Thyroid gland (tissue), 4 donors: Measurements from ENCODE around the gene WNK2. TPM values are rescaled to one million over a fixed set of nuclear protein-coding genes. Genes with fewer than 3 reads are reported as not detected.

ENCODE experiments used
- DNase-seq, 2 donors: peaks; one replicate each; pipeline ENCODE4 v3.0.0-alpha.2; 2019
- H3K27ac ChIP-seq, 3 donors: fragments of 200-600 bp; sonication (generic); 1 replicate in 2 of 3; 2 replicates in 1 of 3; pipeline ENCODE4 v1.5.1; 2016 to 2019; ENCODE audit warnings: mild to moderate bottlenecking in 1 of 3, moderate library complexity in 1 of 3
- H3K27me3 ChIP-seq: fragments of 200-600 bp; sonication (generic); one replicate; pipeline ENCODE4 v1.5.1; 2019
- H3K36me3 ChIP-seq, 2 donors: fragments of 200-600 bp; sonication (generic); one replicate each; pipeline ENCODE4 v1.5.1; 2016 to 2019
- H3K4me1 ChIP-seq, 2 donors: fragments of 200-600 bp; sonication (generic); one replicate each; pipeline ENCODE4 v1.5.1; 2017 to 2019
- H3K4me3 ChIP-seq, 3 donors: fragments of 200-600 bp; sonication (generic); replicated peaks in 1 of 3; 1 replicate in 2 of 3; 2 replicates in 1 of 3; pipeline ENCODE4 v1.5.1; 2016; ENCODE audit warnings: mild to moderate bottlenecking in 1 of 3
- H3K9me3 ChIP-seq: fragments of 200-600 bp; sonication (generic); one replicate; pipeline ENCODE4 v1.5.1; 2017
- POLR2A ChIP-seq, 2 donors: fragments of 450-650 bp; IDR thresholded peaks; one replicate each; pipeline ENCODE4 v1.6.1; 2017; ENCODE audit warnings: antibody characterized with exemption in 2 of 2, mild to moderate bottlenecking in 2 of 2, moderate library complexity in 1 of 2
- WGBS, 2 donors: methylation state at CpG; one replicate each; pipeline ENCODE4 v1.1.5; 2017; 5-methylcytosine and 5-hydroxymethylcytosine counted together
- intact Hi-C: fragments of 100-400 bp; cut with DNase I; formaldehyde crosslinking; loops from one replicate; pipeline ENCODE4 v1.15.1; 2023
- total RNA-seq, 4 donors: library from RNA; depleted of rRNA; stranded (reverse); fragments of >200 nt; gene quantifications; one replicate each; pipeline ENCODE4 v1.2.3, GENCODE V29; 2016
- TF ChIP-seq, protein P1 (sequence below), 6 experiments: fragments of 200-600 bp in 3 of 6; fragments of 450-650 bp in 3 of 6; sonication (generic) in 3 of 6; IDR thresholded peaks; one replicate each; pipeline ENCODE4 v1.5.1; 2016 to 2019; ENCODE audit warnings: antibody characterized with exemption in 6 of 6, mild to moderate bottlenecking in 2 of 6, inconsistent platforms in 1 of 6, moderate library complexity in 1 of 6

Gene WNK2
- total RNA-seq, 4 donors from 2014 or later = 0.94 to 8.5 (median 8.1) TPM

- Histone ChIP-seq H3K4me3 (no peak overlapping the region), H3K36me3 (no peaks in the 10 kb centered on the region), H3K4me1 (peaks cover 4% of the 10 kb centered on the region in 2 donors), H3K27ac (no peak overlapping the region), H3K27me3 (no peaks in the 10 kb centered on the region), H3K9me3 (no peaks in the 10 kb centered on the region)
- DNase-seq = no peak
- intact Hi-C loops = no loop called here
- 92 to 93% methylated on average over 2 to 15 of the region's 15 CpGs for WGBS, 2 donors
- TF ChIP-seq POLR2A (IDR thresholded peaks at IDR 0.05) = no peak
- TF ChIP-seq, protein P1, sequence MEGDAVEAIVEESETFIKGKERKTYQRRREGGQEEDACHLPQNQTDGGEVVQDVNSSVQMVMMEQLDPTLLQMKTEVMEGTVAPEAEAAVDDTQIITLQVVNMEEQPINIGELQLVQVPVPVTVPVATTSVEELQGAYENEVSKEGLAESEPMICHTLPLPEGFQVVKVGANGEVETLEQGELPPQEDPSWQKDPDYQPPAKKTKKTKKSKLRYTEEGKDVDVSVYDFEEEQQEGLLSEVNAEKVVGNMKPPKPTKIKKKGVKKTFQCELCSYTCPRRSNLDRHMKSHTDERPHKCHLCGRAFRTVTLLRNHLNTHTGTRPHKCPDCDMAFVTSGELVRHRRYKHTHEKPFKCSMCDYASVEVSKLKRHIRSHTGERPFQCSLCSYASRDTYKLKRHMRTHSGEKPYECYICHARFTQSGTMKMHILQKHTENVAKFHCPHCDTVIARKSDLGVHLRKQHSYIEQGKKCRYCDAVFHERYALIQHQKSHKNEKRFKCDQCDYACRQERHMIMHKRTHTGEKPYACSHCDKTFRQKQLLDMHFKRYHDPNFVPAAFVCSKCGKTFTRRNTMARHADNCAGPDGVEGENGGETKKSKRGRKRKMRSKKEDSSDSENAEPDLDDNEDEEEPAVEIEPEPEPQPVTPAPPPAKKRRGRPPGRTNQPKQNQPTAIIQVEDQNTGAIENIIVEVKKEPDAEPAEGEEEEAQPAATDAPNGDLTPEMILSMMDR (IDR thresholded peaks at IDR 0.05) = no peak
These were observed 46.7 kb downstream of the WNK2 start for GRCh38 chr9:93230601-93231000.

DNA sequence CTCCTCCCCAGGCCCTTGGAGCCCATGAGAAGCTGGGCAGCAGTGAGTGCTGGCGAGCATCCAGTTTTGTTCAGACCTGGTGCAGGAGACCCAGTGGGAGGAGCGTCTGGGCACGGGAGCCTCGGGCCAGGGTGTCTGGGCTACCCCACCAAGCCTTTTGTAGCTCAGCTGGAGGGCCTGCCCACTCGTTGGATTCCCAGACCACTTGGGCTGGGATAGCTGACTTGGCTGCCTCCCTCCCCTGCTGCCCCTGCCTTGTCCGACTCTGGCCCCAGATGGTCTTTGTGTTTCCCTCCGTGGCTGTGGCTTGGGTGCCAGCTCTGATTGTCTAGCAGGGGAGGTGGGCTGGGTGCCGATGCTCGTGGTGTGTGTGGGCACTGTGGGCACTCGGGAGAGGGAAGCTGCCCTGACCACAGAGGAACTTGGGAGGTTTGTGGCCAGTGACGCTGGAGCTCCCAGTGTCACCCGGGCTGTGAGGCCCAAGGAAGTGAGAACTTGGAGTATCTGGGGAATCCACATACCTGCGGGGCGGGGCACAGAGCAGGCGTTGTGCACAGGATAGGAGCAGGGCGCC, 47.3 kb downstream of the WNK2 start:
- peak; percentile 54 to 72 for DNase-seq
- Histone ChIP-seq H3K4me3 (no peak overlapping the region), H3K4me1 (peaks cover 4% of the 10 kb centered on the region in 2 donors), H3K36me3 (no peaks in the 10 kb centered on the region), H3K27me3 (no peaks in the 10 kb centered on the region), H3K27ac (no peak overlapping the region), H3K9me3 (no peaks in the 10 kb centered on the region)
- intact Hi-C loops = no loop called here
- TF ChIP-seq, protein P1 (IDR thresholded peaks at IDR 0.05) = no peak
- no peak for TF ChIP-seq POLR2A (IDR thresholded peaks at IDR 0.05)
- 42 to 58% methylated on average over 8 to 12 of the region's 16 CpGs for WGBS, 2 donors

- no peak for TF ChIP-seq POLR2A (IDR thresholded peaks at IDR 0.05)
- TF ChIP-seq, protein P1 (IDR thresholded peaks at IDR 0.05) = no peak
- peaks cover 4% of the 10 kb centered on the region in 2 donors for H3K4me1 ChIP-seq
- H3K27me3 ChIP-seq = no peaks in the 10 kb centered on the region
- H3K9me3 ChIP-seq = no peaks in the 10 kb centered on the region
- H3K4me3 ChIP-seq = no peak overlapping the region
- 82 to 96% methylated on average over 6 to 9 of the region's 10 CpGs for WGBS, 2 donors
- H3K27ac ChIP-seq = no peak overlapping the region
- no peak for DNase-seq
- intact Hi-C loops = no loop called here
- no peaks in the 10 kb centered on the region for H3K36me3 ChIP-seq
These were observed 47.8 kb downstream of the WNK2 start for GRCh38 chr9:93231716-93232115.

DNA sequence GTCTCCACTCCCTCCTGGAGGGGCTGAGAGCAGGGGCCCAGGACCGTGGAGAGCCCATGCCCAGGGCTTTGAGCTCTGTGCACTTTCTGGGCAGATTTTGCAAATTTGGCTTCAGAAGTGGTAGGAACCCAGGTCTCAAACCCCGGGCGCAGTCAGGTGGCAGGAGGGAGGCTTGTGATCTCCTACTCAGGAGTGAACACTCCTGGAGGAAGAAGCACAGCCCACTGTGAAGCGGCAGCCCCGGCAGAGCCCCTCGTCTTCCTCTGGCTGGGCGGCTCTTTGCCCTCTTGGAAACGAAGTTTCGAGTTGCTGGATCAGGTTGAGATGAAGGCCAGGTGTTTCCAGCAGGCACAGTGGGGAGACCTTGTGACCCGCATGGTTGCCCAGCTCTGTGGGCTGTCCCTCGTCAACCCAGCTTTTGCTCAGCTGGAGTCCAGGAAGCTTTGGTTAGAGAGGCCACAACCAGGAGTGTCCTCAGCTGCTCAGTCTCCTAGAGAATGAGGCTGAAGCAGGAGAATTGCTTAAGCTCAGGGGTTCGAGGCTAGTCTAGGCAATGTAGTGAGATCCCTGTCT, 48.5 kb downstream of the WNK2 start:
- Histone ChIP-seq H3K9me3 (no peaks in the 10 kb centered on the region), H3K4me3 (no peak overlapping the region), H3K4me1 (peaks cover 4% of the 10 kb centered on the region in 2 donors), H3K36me3 (no peaks in the 10 kb centered on the region), H3K27ac (no peak overlapping the region), H3K27me3 (no peaks in the 10 kb centered on the region)
- DNase-seq = no peak
- intact Hi-C loops = no loop called here
- WGBS, 2 donors = 82 to 90% methylated on average over 9 to 12 of the region's 12 CpGs
- TF ChIP-seq, protein P1 (IDR thresholded peaks at IDR 0.05) = no peak
- TF ChIP-seq POLR2A (IDR thresholded peaks at IDR 0.05) = no peak

- Histone ChIP-seq H3K4me3 (no peak overlapping the region), H3K27ac (no peak overlapping the region), H3K4me1 (peaks cover 4% of the 10 kb centered on the region in 2 donors), H3K36me3 (no peaks in the 10 kb centered on the region), H3K27me3 (no peaks in the 10 kb centered on the region), H3K9me3 (no peaks in the 10 kb centered on the region)
- TF ChIP-seq POLR2A (IDR thresholded peaks at IDR 0.05) = no peak
- TF ChIP-seq, protein P1 (IDR thresholded peaks at IDR 0.05) = no peak
- WGBS, 2 donors = 73 to 87% methylated on average over 7 of the region's 7 CpGs
- intact Hi-C loops = no loop called here
- DNase-seq = no peak
These were observed 49.1 kb downstream of the WNK2 start for GRCh38 chr9:93233033-93233432.
